GM21717 (cell line): Measurements from ENCODE around the gene SPTBN1.

Experiments
- ATAC-seq: cut with Tn5 transposase; IDR thresholded peaks from one replicate; pipeline ENCODE4 v1.9.1; 2021; ENCODE audit warnings: mild to moderate bottlenecking, moderate library complexity; ENCODE audit not compliant: unreplicated experiment

The SPTBN1 gene

GRCh38 chr2:54549917-54550518, 93.9 kb downstream of the SPTBN1 start:
- no peak for ATAC-seq

GRCh38 chr2:54550547-54550946, 94.4 kb downstream of the SPTBN1 start:
- ATAC-seq, result peak; percentile 9

- ATAC-seq, result peak; percentile 78
These were observed 95.1 kb downstream of the SPTBN1 start for GRCh38 chr2:54551123-54551756.

- ATAC-seq, result no peak
These were observed 96.9 kb downstream of the SPTBN1 start for GRCh38 chr2:54553075-54553474.

GRCh38 chr2:54553775-54554174, 97.6 kb downstream of the SPTBN1 start:
- ATAC-seq, result no peak

GRCh38 chr2:54555318-54555837, 99.3 kb downstream of the SPTBN1 start:
- ATAC-seq, result no peak

GRCh38 chr2:54556621-54557121, 100.5 kb downstream of the SPTBN1 start:
- no peak for ATAC-seq

- ATAC-seq, result no peak
These were observed 101.1 kb downstream of the SPTBN1 start for GRCh38 chr2:54557211-54557600.

GRCh38 chr2:54557601-54558187, 101.6 kb downstream of the SPTBN1 start:
- peak; percentile 47 for ATAC-seq

GRCh38 chr2:54558188-54559005, 102.3 kb downstream of the SPTBN1 start:
- peak; percentile 46 for ATAC-seq

GRCh38 chr2:54559006-54559445, 102.9 kb downstream of the SPTBN1 start:
- ATAC-seq, result peak; percentile 8

- ATAC-seq, result no peak
These were observed 103.5 kb downstream of the SPTBN1 start for GRCh38 chr2:54559593-54560145.

- ATAC-seq, result peak; percentile 43
These were observed 104.2 kb downstream of the SPTBN1 start for GRCh38 chr2:54560146-54560881.

GRCh38 chr2:54561010-54561409, 104.9 kb downstream of the SPTBN1 start:
- no peak for ATAC-seq

GRCh38 chr2:54564439-54564838, 108.3 kb downstream of the SPTBN1 start:
- no peak for ATAC-seq

- no peak for ATAC-seq
These were observed 109.4 kb downstream of the SPTBN1 start for GRCh38 chr2:54565551-54565950.

- ATAC-seq, result no peak
These were observed 110.8 kb downstream of the SPTBN1 start for GRCh38 chr2:54566896-54567295.

GRCh38 chr2:54568876-54569321, 112.8 kb downstream of the SPTBN1 start:
- ATAC-seq, result peak; percentile 25

- no peak for ATAC-seq
These were observed 113.7 kb downstream of the SPTBN1 start for GRCh38 chr2:54569745-54570301.
